PC-3 (cell line): ENCODE measurements around the gene BLOC1S2.

Source experiments
- CTCF ChIP-seq: fragments of 300-600 bp; sonication (generic); conservative IDR thresholded peaks from 2 replicates; pipeline ENCODE4 v1.5.1; 2017; ENCODE audit warnings: antibody characterized with exemption, low read depth, mild to moderate bottlenecking, low read length
- EZH2 ChIP-seq: fragments of 300-600 bp; sonication (generic); IDR thresholded peaks from one replicate; pipeline ENCODE4 v1.6.1; 2017; ENCODE audit warnings: antibody characterized with exemption, mild to moderate bottlenecking, low read length; ENCODE audit not compliant: unreplicated experiment
- EZH2phosphoT487 ChIP-seq: fragments of 300-600 bp; sonication (generic); IDR thresholded peaks from 2 replicates; pipeline ENCODE4 v1.6.1; 2018; ENCODE audit warnings: mild to moderate bottlenecking, antibody characterized with exemption, low read length, borderline replicate concordance

GRCh38 chr10:100288196-100288595, 1.7 kb upstream of the BLOC1S2 start:
- no peak for TF ChIP-seq CTCF
- TF ChIP-seq EZH2phosphoT487: no peak
- TF ChIP-seq EZH2: no peak
